Gastrocnemius medialis (tissue), 4 donors: ENCODE results near the gene CCNB3.

Experiments
- POLR2A ChIP-seq, 2 donors: fragments of 450-650 bp; IDR thresholded peaks; one replicate each; pipeline ENCODE4 v1.6.1; 2017; ENCODE audit warnings: antibody characterized with exemption in 2 of 2, mild to moderate bottlenecking in 2 of 2, moderate library complexity in 2 of 2
- TF ChIP-seq, protein P1 (sequence below), 5 experiments: fragments of 450-650 bp in 3 of 5; fragments of 200-600 bp in 2 of 5; sonication (generic) in 2 of 5; IDR thresholded peaks in 4 of 5; conservative IDR thresholded peaks in 1 of 5; 1 replicate in 4 of 5; 2 replicates in 1 of 5; pipeline ENCODE4 v1.5.1; 2016 to 2019; ENCODE audit warnings: antibody characterized with exemption in 5 of 5, mild to moderate bottlenecking in 3 of 5, moderate library complexity in 3 of 5

- TF ChIP-seq, protein P1, sequence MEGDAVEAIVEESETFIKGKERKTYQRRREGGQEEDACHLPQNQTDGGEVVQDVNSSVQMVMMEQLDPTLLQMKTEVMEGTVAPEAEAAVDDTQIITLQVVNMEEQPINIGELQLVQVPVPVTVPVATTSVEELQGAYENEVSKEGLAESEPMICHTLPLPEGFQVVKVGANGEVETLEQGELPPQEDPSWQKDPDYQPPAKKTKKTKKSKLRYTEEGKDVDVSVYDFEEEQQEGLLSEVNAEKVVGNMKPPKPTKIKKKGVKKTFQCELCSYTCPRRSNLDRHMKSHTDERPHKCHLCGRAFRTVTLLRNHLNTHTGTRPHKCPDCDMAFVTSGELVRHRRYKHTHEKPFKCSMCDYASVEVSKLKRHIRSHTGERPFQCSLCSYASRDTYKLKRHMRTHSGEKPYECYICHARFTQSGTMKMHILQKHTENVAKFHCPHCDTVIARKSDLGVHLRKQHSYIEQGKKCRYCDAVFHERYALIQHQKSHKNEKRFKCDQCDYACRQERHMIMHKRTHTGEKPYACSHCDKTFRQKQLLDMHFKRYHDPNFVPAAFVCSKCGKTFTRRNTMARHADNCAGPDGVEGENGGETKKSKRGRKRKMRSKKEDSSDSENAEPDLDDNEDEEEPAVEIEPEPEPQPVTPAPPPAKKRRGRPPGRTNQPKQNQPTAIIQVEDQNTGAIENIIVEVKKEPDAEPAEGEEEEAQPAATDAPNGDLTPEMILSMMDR (IDR thresholded peaks at IDR 0.05 in 4 of 5, conservative IDR thresholded peaks at IDR 0.05 in 1 of 5), result no peak
- no peak for TF ChIP-seq POLR2A (IDR thresholded peaks at IDR 0.05)
Observed at GRCh38 chrX:50158593-50158992, 46.0 kb upstream of the CCNB3 start.
